Neuronal stem cell (in vitro differentiated cells): ENCODE data around the gene HNRNPA1.
A peak's percentile ranks its signal among the peaks of the same experiment; 100 is the strongest.
"Not testable (repeated sequence)": the region's sequence is repeated elsewhere in the genome, so short reads cannot be mapped to it uniquely, and the experiment has no call there.

Experiments
- DNase-seq: peaks from one replicate; pipeline ENCODE4 v3.0.0-alpha.2; 2013; ENCODE audit warnings: low spot score
- H2AFZ ChIP-seq: one replicate; pipeline ENCODE4 v1.6.1; 2013; ENCODE audit warnings: mild to moderate bottlenecking, low read length, inconsistent platforms
- H2AK5ac ChIP-seq: 2 replicates; pipeline ENCODE4 v1.6.1; 2013; ENCODE audit warnings: low read depth, mild to moderate bottlenecking, inconsistent platforms, low read length, moderate library complexity, mixed read lengths
- H2BK120ac ChIP-seq: 2 replicates; pipeline ENCODE4 v1.6.1; 2013; ENCODE audit warnings: low read depth, mild to moderate bottlenecking, inconsistent platforms, low read length, moderate library complexity, mixed read lengths
- H2BK12ac ChIP-seq: one replicate; pipeline ENCODE4 v1.6.1; 2013; ENCODE audit warnings: low read length, inconsistent platforms
- H2BK15ac ChIP-seq: 2 replicates; pipeline ENCODE4 v1.6.1; 2013; ENCODE audit warnings: mild to moderate bottlenecking, low read length, inconsistent platforms, mixed read lengths
- H2BK5ac ChIP-seq: one replicate; pipeline ENCODE4 v1.6.1; 2013; ENCODE audit warnings: inconsistent platforms, mild to moderate bottlenecking, low read length, moderate library complexity
- H3K14ac ChIP-seq: one replicate; pipeline ENCODE4 v1.6.1; 2013; ENCODE audit warnings: low read length, inconsistent platforms
- H3K18ac ChIP-seq: 2 replicates; pipeline ENCODE4 v1.6.1; 2013; ENCODE audit warnings: low read length, inconsistent platforms
- H3K23ac ChIP-seq: 2 replicates; pipeline ENCODE4 v1.6.1; 2013; ENCODE audit warnings: low read depth, mild to moderate bottlenecking, mixed read lengths, low read length, inconsistent platforms; ENCODE audit not compliant: poor library complexity
- H3K27ac ChIP-seq: replicated peaks from 3 replicates; pipeline ENCODE4 v1.5.1; 2013; ENCODE audit warnings: low read length, inconsistent platforms
- H3K27me3 ChIP-seq, 3 experiments: 2 replicates each; pipeline ENCODE4 v1.6.1; 2013; ENCODE audit warnings: low read length in 3 of 3, mild to moderate bottlenecking in 2 of 3, inconsistent platforms in 1 of 3, low read depth in 1 of 3, mixed read lengths in 1 of 3, moderate library complexity in 1 of 3; ENCODE audit not compliant: control insufficient read depth in 3 of 3, insufficient read depth in 3 of 3
- H3K36me3 ChIP-seq, 2 donors: replicated peaks in 1 of 2; 2 replicates each; pipeline ENCODE4 v1.6.1; 2013; ENCODE audit warnings: low read length in 2 of 2; ENCODE audit not compliant: control insufficient read depth in 2 of 2, insufficient read depth in 2 of 2
- H3K4ac ChIP-seq: 2 replicates; pipeline ENCODE4 v1.6.1; 2013; ENCODE audit warnings: inconsistent platforms, mild to moderate bottlenecking, low read length, moderate library complexity
- H3K4me1 ChIP-seq, 2 donors: 1 replicate in 1 of 2; 2 replicates in 1 of 2; pipeline ENCODE4 v1.6.1; 2013; ENCODE audit warnings: low read length in 2 of 2, low read depth in 1 of 2; ENCODE audit not compliant: control insufficient read depth in 2 of 2, insufficient read depth in 1 of 2
- H3K4me2 ChIP-seq: one replicate; pipeline ENCODE4 v1.6.1; 2013; ENCODE audit warnings: mild to moderate bottlenecking, low read length, inconsistent platforms; ENCODE audit not compliant: insufficient read depth, poor library complexity, severe bottlenecking
- H3K4me3 ChIP-seq, 2 donors: 2 replicates each; pipeline ENCODE4 v1.5.1; 2013; ENCODE audit warnings: low read length in 2 of 2, mild to moderate bottlenecking in 2 of 2, inconsistent platforms in 1 of 2, moderate library complexity in 1 of 2
- H3K79me1 ChIP-seq: one replicate; pipeline ENCODE4 v1.6.1; 2013; ENCODE audit warnings: low read depth, mild to moderate bottlenecking, inconsistent platforms, low read length, moderate library complexity
- H3K9ac ChIP-seq: one replicate; pipeline ENCODE4 v1.6.1; 2013; ENCODE audit warnings: mild to moderate bottlenecking, low read depth, low read length, inconsistent platforms; ENCODE audit not compliant: poor library complexity
- H3K9me3 ChIP-seq, 2 donors: replicated peaks in 1 of 2; 2 replicates each; pipeline versions ENCODE3 to v1.6.1; 2013; ENCODE audit warnings: low read length in 2 of 2, mild to moderate bottlenecking in 2 of 2, inconsistent platforms in 1 of 2, low read depth in 1 of 2, mixed read lengths in 1 of 2, moderate library complexity in 1 of 2; ENCODE audit not compliant: control insufficient read depth in 2 of 2, insufficient read depth in 1 of 2
- H4K8ac ChIP-seq: one replicate; pipeline ENCODE4 v1.6.1; 2013; ENCODE audit warnings: low read depth, mild to moderate bottlenecking, inconsistent platforms, low read length, moderate library complexity
- H4K91ac ChIP-seq: one replicate; pipeline ENCODE4 v1.6.1; 2013; ENCODE audit warnings: low read length, low read depth, mild to moderate bottlenecking, inconsistent platforms; ENCODE audit not compliant: poor library complexity
- WGBS, 2 donors: extraction: QIAGEN DNeasy Blood & Tissue Kit; methylation state at CpG; one replicate each; pipeline ENCODE4 v1.1.7; 2013; ENCODE audit warnings: missing lambda C conversion rate in 2 of 2, mixed read lengths in 1 of 2; ENCODE audit not compliant: insufficient read length in 2 of 2, insufficient replicate concordance in 1 of 2; ENCODE audit errors: extremely low coverage in 2 of 2; 5-methylcytosine and 5-hydroxymethylcytosine counted together

Gene HNRNPA1

DNA sequence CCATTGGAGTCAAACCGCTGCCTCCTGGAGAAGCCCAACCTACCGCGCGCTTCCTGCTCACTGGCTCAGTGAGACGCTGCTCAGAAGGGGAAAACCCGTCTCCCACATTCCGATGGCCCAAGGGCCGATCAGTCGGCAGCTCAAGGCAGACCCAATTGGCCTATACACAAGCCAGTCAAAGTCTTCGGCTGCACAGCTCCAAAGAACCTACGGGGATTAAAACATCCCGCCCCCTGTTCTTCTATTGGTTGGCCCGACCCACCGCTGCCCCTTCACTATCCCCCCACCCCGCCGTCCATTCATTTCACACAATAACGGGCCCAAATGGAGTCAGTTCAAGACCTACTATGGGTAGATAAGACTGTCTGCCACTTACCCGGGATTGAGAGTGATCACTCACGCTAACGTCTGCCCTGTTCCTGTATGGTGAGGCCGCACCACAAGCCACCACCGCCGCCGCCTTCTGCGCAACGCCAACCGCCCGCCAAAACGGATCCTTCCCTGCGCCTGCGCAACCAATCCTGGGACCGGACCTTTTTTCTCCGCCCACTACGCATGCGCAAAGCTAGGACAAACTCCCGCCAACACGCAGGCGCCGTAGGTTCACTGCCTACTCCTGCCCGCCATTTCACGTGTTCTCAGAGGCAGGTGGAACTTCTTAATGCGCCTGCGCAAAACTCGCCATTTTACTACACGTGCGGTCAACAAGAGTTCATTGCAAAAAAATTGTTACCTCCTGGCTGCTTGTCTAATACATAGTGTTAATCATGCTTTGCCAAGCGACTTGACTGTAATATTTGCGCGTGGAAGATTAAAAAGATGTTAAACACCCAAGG is 676 bp upstream of the HNRNPA1 start, which contains the start of gene CBX5:
CBX5 (minus strand) TSS at position 491 of the 836 bp plus-strand sequence. CDS start 22,472 bp downstream, outside the sequence.
- Histone ChIP-seq H3K4ac (peak within 1 kb of the TSS; percentile 60), H3K4me3 (peak within 1 kb of the TSS; percentile 81 to 94), H3K18ac (peak within 1 kb of the TSS; percentile 97), H2BK15ac (no peak within 1 kb of the TSS), H3K14ac (no peak within 1 kb of the TSS), H3K79me1 (no peaks in the 10 kb centered on the region), H3K27me3 (no peaks in the 10 kb centered on the region), H3K4me1 (peaks cover 9 to 28% of the 10 kb centered on the region in 2 donors), H2BK12ac (no peak within 1 kb of the TSS), H3K9me3 (no peaks in the 10 kb centered on the region), H4K91ac (peak within 1 kb of the TSS; percentile 58), H2AFZ (peak within 1 kb of the TSS; percentile 81), H3K23ac (peak within 1 kb of the TSS; percentile 69), H3K27ac (peak within 1 kb of the TSS; percentile 97), H2BK120ac (no peak within 1 kb of the TSS), H3K36me3 (peaks cover 24 to 70% of the 10 kb centered on the region in 2 donors), H4K8ac (peak within 1 kb of the TSS; percentile 78), H3K9ac (peak within 1 kb of the TSS; percentile 96), H3K4me2 (peak within 1 kb of the TSS; percentile 61), H2AK5ac (no peak within 1 kb of the TSS), H2BK5ac (peak within 1 kb of the TSS; percentile 33)
- WGBS, 2 donors: no CpG with 5 or more reads among the region's 49 CpGs
- DNase-seq: peak; percentile 100

GRCh38 chr12:54281261-54281638 is 724 bp downstream of the HNRNPA1 start:
- H3K4me2 ChIP-seq: peak overlapping the region; percentile 49
- H3K79me1 ChIP-seq, H2BK15ac ChIP-seq, H2AFZ ChIP-seq, H3K14ac ChIP-seq, H2AK5ac ChIP-seq, H3K4ac ChIP-seq, H2BK12ac ChIP-seq, H4K91ac ChIP-seq, DNase-seq, H3K9me3 ChIP-seq, H3K27me3 ChIP-seq, H3K23ac ChIP-seq, H2BK5ac ChIP-seq, H2BK120ac ChIP-seq: not testable (repeated sequence)
- peak overlapping the region; percentile 78 for H4K8ac ChIP-seq
- peak overlapping the region; percentile 81 to 85 for H3K4me3 ChIP-seq
- peaks cover 10 to 28% of the 10 kb centered on the region in 2 donors for H3K4me1 ChIP-seq
- peaks cover 30 to 76% of the 10 kb centered on the region in 2 donors for H3K36me3 ChIP-seq
- peak overlapping the region; percentile 76 for H3K27ac ChIP-seq
- peak overlapping the region; percentile 92 for H3K9ac ChIP-seq
- WGBS, 2 donors: no CpG with 5 or more reads among the region's 10 CpGs
- peak overlapping the region; percentile 68 for H3K18ac ChIP-seq

DNA sequence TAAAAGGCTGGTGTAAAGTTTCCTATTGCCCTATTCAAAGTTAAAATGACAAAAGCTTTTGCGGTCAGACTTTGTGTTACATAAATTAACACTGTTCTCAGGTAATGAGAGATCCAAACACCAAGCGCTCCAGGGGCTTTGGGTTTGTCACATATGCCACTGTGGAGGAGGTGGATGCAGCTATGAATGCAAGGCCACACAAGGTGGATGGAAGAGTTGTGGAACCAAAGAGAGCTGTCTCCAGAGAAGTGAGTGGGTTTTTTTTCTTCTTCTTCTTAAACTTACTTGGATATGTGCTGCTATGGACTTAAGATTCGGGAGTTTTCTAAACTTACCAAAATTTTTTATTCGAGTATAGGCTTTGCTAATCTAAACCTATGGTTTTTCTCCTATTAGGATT is 1.2 kb downstream of the HNRNPA1 start:
- not testable (repeated sequence) for H3K9me3 ChIP-seq, H3K14ac ChIP-seq, H3K27ac ChIP-seq, H2BK15ac ChIP-seq, H4K8ac ChIP-seq, H3K9ac ChIP-seq, H2BK12ac ChIP-seq, H3K18ac ChIP-seq, H3K23ac ChIP-seq, H2AFZ ChIP-seq, H2BK5ac ChIP-seq, H3K27me3 ChIP-seq, H4K91ac ChIP-seq, DNase-seq, H2AK5ac ChIP-seq, H3K79me1 ChIP-seq, H2BK120ac ChIP-seq, H3K4ac ChIP-seq
- peaks cover 10 to 28% of the 10 kb centered on the region in 2 donors for H3K4me1 ChIP-seq
- peaks cover 33 to 76% of the 10 kb centered on the region in 2 donors for H3K36me3 ChIP-seq
- peak overlapping the region; percentile 81 to 85 for H3K4me3 ChIP-seq
- WGBS, 2 donors: no CpG with 5 or more reads among the region's 4 CpGs
- H3K4me2 ChIP-seq: peak overlapping the region; percentile 49

DNA sequence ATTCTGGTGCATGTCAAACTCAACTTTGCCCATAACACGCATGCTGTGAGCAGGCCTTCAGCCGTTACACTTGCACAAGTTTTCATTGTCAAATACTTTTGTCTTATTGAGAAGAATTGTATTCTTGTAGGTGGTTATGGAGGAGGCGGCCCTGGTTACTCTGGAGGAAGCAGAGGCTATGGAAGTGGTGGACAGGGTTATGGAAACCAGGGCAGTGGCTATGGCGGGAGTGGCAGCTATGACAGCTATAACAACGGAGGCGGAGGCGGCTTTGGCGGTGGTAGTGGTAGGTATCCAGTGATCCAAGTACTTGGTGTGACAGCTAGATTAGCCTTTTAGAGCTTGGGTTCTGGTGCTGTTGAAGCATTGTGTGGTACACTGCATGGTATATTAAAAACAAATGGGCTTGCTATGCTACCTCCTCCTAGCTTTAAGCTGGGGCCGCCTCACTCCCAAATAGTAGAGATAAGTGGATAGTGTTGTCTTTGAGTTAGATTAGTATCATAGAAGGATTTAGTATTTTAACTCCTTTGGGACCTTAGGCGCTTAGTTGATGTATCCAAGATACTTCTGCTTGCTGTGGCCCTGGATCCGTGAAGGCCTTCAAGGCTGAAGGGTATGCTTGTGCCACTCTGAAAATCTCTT is 2.5 kb downstream of the HNRNPA1 start:
- Histone ChIP-seq H2AFZ (no peak overlapping the region), H3K27ac (no peak overlapping the region), H3K9me3 (no peaks in the 10 kb centered on the region), H4K8ac (no peak overlapping the region), H3K27me3 (no peaks in the 10 kb centered on the region), H2BK15ac (no peak overlapping the region), H2BK12ac (no peak overlapping the region), H2BK120ac (no peak overlapping the region), H3K9ac (no peak overlapping the region), H3K14ac (no peak overlapping the region), H3K23ac (no peak overlapping the region), H3K36me3 (peaks cover 38 to 81% of the 10 kb centered on the region in 2 donors), H2AK5ac (no peak overlapping the region), H3K4me2 (peak overlapping the region; percentile 41), H2BK5ac (no peak overlapping the region), H3K4ac (no peak overlapping the region), H3K18ac (no peak overlapping the region), H3K4me1 (peaks cover 8 to 24% of the 10 kb centered on the region in 2 donors), H4K91ac (no peak overlapping the region), H3K79me1 (peaks cover 3% of the 10 kb centered on the region), H3K4me3 (peak overlapping the region; percentile 68 to 81)
- no peak for DNase-seq
- no CpG with 5 or more reads among the region's 11 CpGs for WGBS, 2 donors
